MCF 10A (cell line): ENCODE data around the gene GARS1. TPM values are rescaled to one million over a fixed set of nuclear protein-coding genes. Genes with fewer than 3 reads are reported as not detected.

Experiments
- BruUV-seq: library from RNA; stranded (reverse); fragments of 400-500 nt; replicated peaks from 2 replicates; lab custom pipeline; 2021; lab: Mats Ljungman, UMichigan
- CTCF ChIA-PET: fragments of 300-600 bp; sonication (Branson Sonifier 250); formaldehyde crosslinking; extraction: SDS; loops from one replicate; lab custom pipeline; 2021; ENCODE audit warnings: antibody characterized with exemption, inconsistent platforms; lab: Yijun Ruan, JAX
- POLR2A ChIA-PET: fragments of 300-600, 350-650 bp; sonication (Branson Sonifier 250); formaldehyde crosslinking; extraction: SDS; loops from one replicate; lab custom pipeline; 2020; ENCODE audit warnings: antibody characterized with exemption, inconsistent platforms; lab: Yijun Ruan, JAX
- DNase-seq: peaks from one replicate; pipeline ENCODE4 v3.0.0-alpha.2; 2018; ENCODE audit not compliant: unreplicated experiment
- H3K27ac Mint-ChIP-seq: one replicate; pipeline ENCODE4 v1.8.0; 2022; ENCODE audit warnings: mild to moderate bottlenecking, low read depth, mixed read lengths; ENCODE audit not compliant: unreplicated experiment
- H3K27me3 Mint-ChIP-seq: one replicate; pipeline ENCODE4 v1.8.0; 2022; ENCODE audit warnings: mixed read lengths; ENCODE audit not compliant: insufficient read depth, unreplicated experiment
- H3K36me3 Mint-ChIP-seq: one replicate; pipeline ENCODE4 v1.8.0; 2022; ENCODE audit warnings: mild to moderate bottlenecking, moderate library complexity, mixed read lengths; ENCODE audit not compliant: insufficient read depth, unreplicated experiment
- H3K4me1 Mint-ChIP-seq: one replicate; pipeline ENCODE4 v1.8.0; 2022; ENCODE audit warnings: mixed read lengths; ENCODE audit not compliant: insufficient read depth, unreplicated experiment
- H3K4me3 Mint-ChIP-seq: one replicate; pipeline ENCODE4 v1.8.0; 2022; ENCODE audit warnings: mild to moderate bottlenecking, moderate library complexity, mixed read lengths; ENCODE audit not compliant: unreplicated experiment
- H3K9me3 Mint-ChIP-seq: one replicate; pipeline ENCODE4 v1.8.0; 2022; ENCODE audit warnings: mixed read lengths; ENCODE audit not compliant: unreplicated experiment
- CTCF ChIP-seq: fragments of 200-600 bp; IDR thresholded peaks from one replicate; pipeline ENCODE4 v1.8.0; 2022; ENCODE audit warnings: antibody characterized with exemption, mild to moderate bottlenecking; ENCODE audit not compliant: unreplicated experiment
- intact Hi-C: fragments of 100-400 bp; cut with micrococcal nuclease; formaldehyde crosslinking; loops from 2 replicates; pipeline ENCODE4 v1.14.1; 2022
- total RNA-seq: library from RNA; stranded (reverse); gene quantifications from 2 replicates; pipeline ENCODE4 v1.2.3, GENCODE V29; 2022

Gene GARS1
- total RNA-seq, 1 experiment from 2014 or later, result 386 TPM

DNA sequence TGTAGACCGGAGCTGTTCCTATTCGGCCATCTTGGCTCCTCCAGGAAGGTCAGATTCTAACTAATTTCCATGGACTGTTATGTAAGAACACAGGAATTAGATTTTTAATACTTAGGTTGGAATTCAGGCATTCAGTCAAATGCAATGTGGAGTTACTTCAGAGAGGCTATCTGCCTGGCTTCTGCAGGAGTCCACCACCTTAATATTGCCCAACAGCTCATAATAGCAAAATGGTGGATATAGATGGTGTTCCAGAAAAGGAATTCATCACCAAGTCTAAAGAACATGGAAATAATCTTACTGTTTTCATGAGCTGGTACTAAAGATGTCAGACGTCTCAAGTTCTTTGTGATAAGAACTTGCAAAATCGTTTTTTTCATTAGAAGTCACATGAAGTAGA is 48.1 kb downstream of the GARS1 start:
- ChIA-PET CTCF (interaction anchor here (1.0 kb wide), 1 partner anchor 10 kb away, joined by 3 read pairs; no protein-coding TSS in a partner anchor), POLR2A (no interaction called here)
- H3K4me1 Mint-ChIP-seq, result no peaks in the 10 kb centered on the region
- BruUV-seq, result no TSS peak
- DNase-seq, result no peak
- intact Hi-C loops, result no loop called here
- H3K4me3 Mint-ChIP-seq, result no peak overlapping the region
- H3K27ac Mint-ChIP-seq, result no peak overlapping the region
- H3K36me3 Mint-ChIP-seq, result peaks cover 39% of the 10 kb centered on the region
- TF ChIP-seq CTCF, result no peak
- no peaks in the 10 kb centered on the region for H3K9me3 Mint-ChIP-seq
- no peaks in the 10 kb centered on the region for H3K27me3 Mint-ChIP-seq

DNA sequence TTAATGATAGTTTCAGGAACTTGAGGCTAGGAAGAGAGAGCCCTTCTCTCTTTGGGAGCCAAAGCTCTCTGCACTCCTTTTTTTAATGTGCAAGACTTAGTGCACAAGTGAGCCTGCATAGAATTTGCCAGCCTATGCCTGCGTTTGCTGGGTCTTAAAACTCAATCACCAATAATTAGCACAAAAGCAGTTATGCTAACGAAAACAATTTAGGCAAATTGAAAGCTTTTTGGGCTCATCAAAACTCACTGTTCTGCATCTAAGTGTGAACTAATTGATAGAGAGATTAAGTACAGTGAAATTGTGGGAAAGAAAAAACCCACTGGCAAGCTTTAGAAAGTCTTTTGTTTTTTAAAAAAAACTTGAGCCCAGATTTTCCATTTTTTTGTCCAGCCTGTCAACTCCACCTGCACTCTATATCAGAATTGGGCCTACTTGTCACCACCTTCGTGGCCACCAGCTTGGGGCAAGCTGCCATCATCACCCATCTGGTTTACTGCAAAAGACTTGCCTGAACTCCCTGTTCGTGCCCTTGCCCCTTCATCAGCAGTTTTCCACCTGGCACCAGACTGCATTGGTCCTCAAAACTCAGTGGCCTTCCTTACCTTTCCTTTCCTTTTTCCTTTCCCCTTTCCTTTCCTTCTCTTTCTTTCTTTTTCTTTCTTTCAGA is 49.7 kb downstream of the GARS1 start:
- no peak overlapping the region for H3K27ac Mint-ChIP-seq
- no peaks in the 10 kb centered on the region for H3K27me3 Mint-ChIP-seq
- ChIA-PET POLR2A (interaction anchor here (0.7 to 1.0 kb wide), 2 partner anchors 50 to 162 kb away, joined by 3 to 4 read pairs; partner anchors contain the start of gene GARS1), CTCF (interaction anchor here (0.6 to 2.4 kb wide), 2 partner anchors 18 to 95 kb away, joined by 3 to 14 read pairs; no protein-coding TSS in a partner anchor)
- no peak for DNase-seq
- H3K36me3 Mint-ChIP-seq, result peaks cover 39% of the 10 kb centered on the region
- no peak for TF ChIP-seq CTCF
- no peak overlapping the region for H3K4me3 Mint-ChIP-seq
- no peaks in the 10 kb centered on the region for H3K4me1 Mint-ChIP-seq
- H3K9me3 Mint-ChIP-seq, result no peaks in the 10 kb centered on the region
- intact Hi-C loops, result no loop called here
- no TSS peak for BruUV-seq

DNA sequence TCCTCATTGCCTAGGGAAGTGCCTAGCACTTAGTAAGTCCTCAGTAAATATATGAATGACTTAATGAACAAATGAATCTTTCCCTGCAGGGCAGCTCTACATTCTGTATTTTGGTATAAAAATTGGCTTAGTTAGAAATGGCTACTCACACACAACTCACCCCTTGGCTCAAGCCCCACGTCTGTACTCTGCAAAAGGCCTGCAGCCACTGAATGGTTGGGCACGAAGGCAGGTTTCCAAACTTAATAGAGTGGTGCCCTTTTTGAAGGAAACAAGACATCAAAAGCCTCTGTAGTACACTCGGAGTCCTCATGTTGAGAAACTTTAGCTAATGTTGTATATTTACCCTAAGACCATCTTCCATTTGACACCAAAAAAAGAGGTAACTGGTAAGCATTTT is 51.0 kb downstream of the GARS1 start:
- POLR2A ChIA-PET, result no interaction called here
- no peaks in the 10 kb centered on the region for H3K9me3 Mint-ChIP-seq
- intact Hi-C loops, result no loop called here

GRCh38 chr7:30646154-30646553 is 51.5 kb downstream of the GARS1 start:
- H3K27me3 Mint-ChIP-seq, result no peaks in the 10 kb centered on the region
- no peak overlapping the region for H3K27ac Mint-ChIP-seq
- peaks cover 45% of the 10 kb centered on the region for H3K36me3 Mint-ChIP-seq
- ChIA-PET POLR2A (no interaction called here), CTCF (interaction anchor here (1.0 kb wide), 1 partner anchor 15 kb away, joined by 7 read pairs; no protein-coding TSS in a partner anchor)
- TF ChIP-seq CTCF, result no peak
- BruUV-seq, result no TSS peak
- no peak overlapping the region for H3K4me3 Mint-ChIP-seq
- H3K4me1 Mint-ChIP-seq, result no peaks in the 10 kb centered on the region
- DNase-seq, result no peak
- H3K9me3 Mint-ChIP-seq, result no peaks in the 10 kb centered on the region
- intact Hi-C loops, result no loop called here

More for the DNA sequence above, 51.0 kb downstream of the GARS1 start:
- no peak for TF ChIP-seq CTCF
- Mint-ChIP-seq H3K27ac (no peak overlapping the region), H3K4me3 (no peak overlapping the region), H3K36me3 (peaks cover 45% of the 10 kb centered on the region), H3K27me3 (no peaks in the 10 kb centered on the region), H3K4me1 (no peaks in the 10 kb centered on the region)
- CTCF ChIA-PET, result interaction anchor here (1.0 to 2.4 kb wide), 2 partner anchors 16 to 94 kb away, joined by 7 to 14 read pairs; no protein-coding TSS in a partner anchor
- no TSS peak for BruUV-seq
- no peak for DNase-seq
